ENCODE measurements around the gene KIAA0513. TPM values are rescaled to one million over a fixed set of nuclear protein-coding genes. Genes with fewer than 3 reads are reported as not detected.

The KIAA0513 gene
- total and polyA plus RNA-seq, 10 of the 15 experiments (the other 5 are each of a cell fraction or from before 2014, with no cell fraction given): 0.14 to 5.8 (median 2.0) TPM

DNA sequence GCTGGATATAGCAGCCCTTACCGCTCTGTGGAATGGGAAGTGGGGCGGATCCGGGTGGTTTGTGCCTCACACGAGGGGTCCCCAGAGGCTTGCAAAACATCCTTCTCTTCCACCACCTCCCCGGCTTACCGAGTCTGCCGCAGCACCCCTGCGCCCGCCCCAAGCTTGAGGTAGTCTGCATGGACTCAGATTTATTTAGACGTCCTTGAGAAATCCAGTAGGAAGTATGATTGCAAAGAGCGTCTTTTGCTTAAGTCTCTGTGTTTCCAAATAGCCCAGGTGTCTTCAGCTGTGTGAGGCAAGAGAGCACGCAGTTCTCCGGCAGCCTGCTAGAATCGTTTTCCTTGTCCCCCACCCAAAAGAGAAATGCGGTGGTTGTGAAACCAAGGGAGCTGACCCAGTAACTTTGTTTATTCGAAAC, 2.4 kb downstream of the KIAA0513 start:
- no peak for DNase-seq (ENCODE audit: low read depth, low spot score)
- H3K27ac ChIP-seq (ENCODE audit: control insufficient read depth, insufficient read depth): no peak overlapping the region
- in situ Hi-C loops (cut with MboI) (no loop called here), intact Hi-C loops (cut with micrococcal nuclease; ENCODE audit: unreplicated experiment) (loop anchor here (2.0 to 5.0 kb wide), 2 partner anchors 25 to 57 kb away; no protein-coding TSS in a partner anchor)
- H3K36me3 ChIP-seq (ENCODE audit: control insufficient read depth in 2 of 2, insufficient read depth in 2 of 2, low read length in 1 of 2): no peaks in the 10 kb centered on the region
- SMC1A ChIA-PET (ENCODE audit: uncharacterized antibody, unreplicated experiment): interaction anchor here (1.0 kb wide), 1 partner anchor 57 kb away, joined by 3 read pairs; no protein-coding TSS in a partner anchor
- no peaks in the 10 kb centered on the region for H3K27me3 ChIP-seq (replicated peaks in 1 of 2; ENCODE audit: control insufficient read depth in 2 of 2, insufficient read depth in 2 of 2, low read length in 1 of 2)
- H2AFZ ChIP-seq (ENCODE audit: control insufficient read depth, low read depth, low read length): no peak overlapping the region
- BruUV-seq (replicated peaks): no TSS peak
- H4K20me1 ChIP-seq (ENCODE audit: control insufficient read depth, insufficient read depth): no peaks in the 10 kb centered on the region
- H3K9me3 ChIP-seq (replicated peaks; ENCODE audit: control insufficient read depth, insufficient read depth, low read length): no peaks in the 10 kb centered on the region
- H3K9ac ChIP-seq (ENCODE audit: control insufficient read depth, insufficient read depth, low read length): no peak overlapping the region
- POLR2A ChIA-PET: no interaction called here
- WGBS (ENCODE audit: insufficient coverage, insufficient replicate concordance, low lambda C conversion rate, missing lambda C conversion rate): 69% methylated on average over 16 of the region's 16 CpGs
- H3K4me2 ChIP-seq (ENCODE audit: control insufficient read depth, insufficient read depth): peak overlapping the region; percentile 100; the same call in 1 of the 2 replicates
- RAD21 ChIA-PET (ENCODE audit: unreplicated experiment): no interaction called here
- FAIRE-seq: no peak
- H3K4me3 ChIP-seq: peak overlapping the region; percentile 82; the same call in 1 of the 2 replicates
- TF ChIP-seq EED (IDR thresholded peaks at IDR 0.05; ENCODE audit: low read depth) (no peak), HDAC6 (IDR thresholded peaks at IDR 0.05; ENCODE audit: unreplicated experiment) (no peak), KDM1A (IDR thresholded peaks at IDR 0.05; ENCODE audit: borderline replicate concordance) (no peak), TAF1 (IDR thresholded peaks at IDR 0.05; ENCODE audit: borderline replicate concordance, low read depth, low read length) (no peak), RB1 (IDR thresholded peaks at IDR 0.05; ENCODE audit: borderline replicate concordance) (no peak), EP300 (IDR thresholded peaks at IDR 0.05; ENCODE audit: borderline replicate concordance in 1 of 2, control insufficient read depth in 1 of 2, low read depth in 2 of 2, low read length in 2 of 2) (no peak), LARP7 (IDR thresholded peaks at IDR 0.05) (no peak), SPI1 (IDR thresholded peaks at IDR 0.05; ENCODE audit: borderline replicate concordance, insufficient read depth, low read depth, low read length) (no peak), NFYA (IDR thresholded peaks at IDR 0.05; ENCODE audit: borderline replicate concordance, low read depth, low read length) (no peak), NR2C1 (IDR thresholded peaks at IDR 0.05) (no peak), FOS (IDR thresholded peaks at IDR 0.05; ENCODE audit: borderline replicate concordance, extremely low read depth, insufficient read length) (no peak), NBN (IDR thresholded peaks at IDR 0.05) (no peak), SP1 (IDR thresholded peaks at IDR 0.05; ENCODE audit: low read depth, low read length) (no peak), POLR2A (IDR thresholded peaks at IDR 0.05; ENCODE audit: low read depth, low read length) (no peak), CBX5 (IDR thresholded peaks at IDR 0.05; ENCODE audit: low read depth) (no peak)
- TF ChIP-seq, protein P1, sequence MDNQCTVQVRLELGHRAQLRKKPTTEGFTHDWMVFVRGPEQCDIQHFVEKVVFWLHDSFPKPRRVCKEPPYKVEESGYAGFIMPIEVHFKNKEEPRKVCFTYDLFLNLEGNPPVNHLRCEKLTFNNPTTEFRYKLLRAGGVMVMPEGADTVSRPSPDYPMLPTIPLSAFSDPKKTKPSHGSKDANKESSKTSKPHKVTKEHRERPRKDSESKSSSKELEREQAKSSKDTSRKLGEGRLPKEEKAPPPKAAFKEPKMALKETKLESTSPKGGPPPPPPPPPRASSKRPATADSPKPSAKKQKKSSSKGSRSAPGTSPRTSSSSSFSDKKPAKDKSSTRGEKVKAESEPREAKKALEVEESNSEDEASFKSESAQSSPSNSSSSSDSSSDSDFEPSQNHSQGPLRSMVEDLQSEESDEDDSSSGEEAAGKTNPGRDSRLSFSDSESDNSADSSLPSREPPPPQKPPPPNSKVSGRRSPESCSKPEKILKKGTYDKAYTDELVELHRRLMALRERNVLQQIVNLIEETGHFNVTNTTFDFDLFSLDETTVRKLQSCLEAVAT (IDR thresholded peaks at IDR 0.05): no peak
- TF ChIP-seq, protein P2, sequence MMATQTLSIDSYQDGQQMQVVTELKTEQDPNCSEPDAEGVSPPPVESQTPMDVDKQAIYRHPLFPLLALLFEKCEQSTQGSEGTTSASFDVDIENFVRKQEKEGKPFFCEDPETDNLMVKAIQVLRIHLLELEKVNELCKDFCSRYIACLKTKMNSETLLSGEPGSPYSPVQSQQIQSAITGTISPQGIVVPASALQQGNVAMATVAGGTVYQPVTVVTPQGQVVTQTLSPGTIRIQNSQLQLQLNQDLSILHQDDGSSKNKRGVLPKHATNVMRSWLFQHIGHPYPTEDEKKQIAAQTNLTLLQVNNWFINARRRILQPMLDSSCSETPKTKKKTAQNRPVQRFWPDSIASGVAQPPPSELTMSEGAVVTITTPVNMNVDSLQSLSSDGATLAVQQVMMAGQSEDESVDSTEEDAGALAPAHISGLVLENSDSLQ (IDR thresholded peaks at IDR 0.05): no peak
- TF ChIP-seq, protein P3, sequence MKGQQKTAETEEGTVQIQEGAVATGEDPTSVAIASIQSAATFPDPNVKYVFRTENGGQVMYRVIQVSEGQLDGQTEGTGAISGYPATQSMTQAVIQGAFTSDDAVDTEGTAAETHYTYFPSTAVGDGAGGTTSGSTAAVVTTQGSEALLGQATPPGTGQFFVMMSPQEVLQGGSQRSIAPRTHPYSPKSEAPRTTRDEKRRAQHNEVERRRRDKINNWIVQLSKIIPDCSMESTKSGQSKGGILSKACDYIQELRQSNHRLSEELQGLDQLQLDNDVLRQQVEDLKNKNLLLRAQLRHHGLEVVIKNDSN (IDR thresholded peaks at IDR 0.05; ENCODE audit: borderline replicate concordance, extremely low read length, insufficient read depth, low read depth, low read length): no peak
- no peak for ATAC-seq
- H3K4me1 ChIP-seq (ENCODE audit: control insufficient read depth, insufficient read depth, low read length): peaks cover 20% of the 10 kb centered on the region
- H3K79me2 ChIP-seq (ENCODE audit: control insufficient read depth, insufficient read depth, low read length): no peaks in the 10 kb centered on the region; the same call in 1 of the 2 replicates
- CTCF ChIA-PET: interaction anchor here (1.1 kb wide), 1 partner anchor 57 kb away, joined by 4 read pairs; no protein-coding TSS in a partner anchor

Measured in GM12878 (cell line).